ENCODE results near the gene PWP2. TPM values are rescaled to one million over a fixed set of nuclear protein-coding genes. Genes with fewer than 3 reads are reported as not detected.
"Not testable (repeated sequence)": the region's sequence is repeated elsewhere in the genome, so short reads cannot be mapped to it uniquely, and the experiment has no call there.

PWP2 gene
- total and polyA plus RNA-seq, 4 donors: 0.66 to 8.4 (median 2.7) TPM

DNA sequence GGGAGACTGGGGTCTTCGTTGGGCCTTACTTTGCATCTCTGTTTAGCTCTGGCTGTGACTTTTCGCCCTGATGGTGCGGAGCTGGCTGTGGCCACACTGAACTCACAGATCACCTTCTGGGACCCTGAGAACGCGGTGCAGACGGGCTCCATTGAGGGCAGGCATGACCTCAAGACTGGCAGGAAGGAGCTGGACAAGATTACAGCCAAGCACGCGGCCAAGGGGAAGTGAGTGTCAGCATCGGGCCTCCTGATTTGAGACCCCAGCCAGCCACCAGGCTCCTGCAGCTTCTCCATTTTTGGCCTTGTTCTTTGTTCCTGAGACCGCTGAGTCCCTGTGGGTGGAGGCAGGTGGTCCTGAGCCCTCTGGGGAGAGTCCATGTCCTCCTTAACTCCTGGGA is 14.9 kb downstream of the PWP2 start:
- H3K4me3 ChIP-seq (ENCODE audit: low read depth in 1 of 3, low read length in 3 of 3); H3K36me3 ChIP-seq (ENCODE audit: control insufficient read depth in 4 of 4, insufficient read depth in 3 of 4, low read depth in 1 of 4, low read length in 3 of 4); H3K4me1 ChIP-seq (ENCODE audit: control insufficient read depth in 4 of 4, insufficient read depth in 4 of 4, low read length in 3 of 4); H3K27ac ChIP-seq (ENCODE audit: low read depth in 1 of 2, low read length in 2 of 2); H3K27me3 ChIP-seq (ENCODE audit: control insufficient read depth in 4 of 4, insufficient read depth in 4 of 4, low read length in 3 of 4); DNase-seq (ENCODE audit: low spot score); H3K9me3 ChIP-seq (ENCODE audit: control insufficient read depth in 4 of 4, low read length in 3 of 4); H3K9ac ChIP-seq (ENCODE audit: low read depth in 1 of 2, low read length in 2 of 2): not testable (repeated sequence)
- WGBS: no CpG with 5 or more reads among the region's 10 CpGs

DNA sequence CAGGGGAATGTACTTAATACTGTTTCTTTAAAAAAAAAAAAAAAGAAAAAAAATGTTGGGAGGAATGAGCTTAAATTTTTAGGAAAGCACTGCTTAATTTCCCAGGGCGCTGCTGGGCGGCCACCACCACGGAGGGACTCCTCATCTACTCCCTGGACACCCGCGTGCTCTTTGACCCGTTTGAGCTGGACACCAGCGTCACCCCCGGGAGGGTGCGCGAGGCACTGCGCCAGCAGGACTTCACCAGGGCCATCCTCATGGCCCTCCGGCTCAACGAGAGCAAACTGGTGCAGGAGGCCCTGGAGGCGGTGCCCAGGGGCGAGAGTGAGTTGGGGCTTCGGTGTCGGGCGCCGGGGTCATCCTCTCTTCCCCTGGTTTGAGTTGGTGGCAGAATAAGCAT is 20.6 kb downstream of the PWP2 start:
- H3K9ac ChIP-seq (ENCODE audit: low read depth in 1 of 2, low read length in 2 of 2); H3K4me1 ChIP-seq (ENCODE audit: control insufficient read depth in 4 of 4, insufficient read depth in 4 of 4, low read length in 3 of 4); H3K36me3 ChIP-seq (ENCODE audit: control insufficient read depth in 4 of 4, insufficient read depth in 3 of 4, low read depth in 1 of 4, low read length in 3 of 4); H3K4me3 ChIP-seq (ENCODE audit: low read depth in 1 of 3, low read length in 3 of 3); H3K27me3 ChIP-seq (ENCODE audit: control insufficient read depth in 4 of 4, insufficient read depth in 4 of 4, low read length in 3 of 4); H3K9me3 ChIP-seq (ENCODE audit: control insufficient read depth in 4 of 4, low read length in 3 of 4); DNase-seq (ENCODE audit: low spot score); H3K27ac ChIP-seq (ENCODE audit: low read depth in 1 of 2, low read length in 2 of 2): not testable (repeated sequence)
- WGBS: no CpG with 5 or more reads among the region's 19 CpGs

DNA sequence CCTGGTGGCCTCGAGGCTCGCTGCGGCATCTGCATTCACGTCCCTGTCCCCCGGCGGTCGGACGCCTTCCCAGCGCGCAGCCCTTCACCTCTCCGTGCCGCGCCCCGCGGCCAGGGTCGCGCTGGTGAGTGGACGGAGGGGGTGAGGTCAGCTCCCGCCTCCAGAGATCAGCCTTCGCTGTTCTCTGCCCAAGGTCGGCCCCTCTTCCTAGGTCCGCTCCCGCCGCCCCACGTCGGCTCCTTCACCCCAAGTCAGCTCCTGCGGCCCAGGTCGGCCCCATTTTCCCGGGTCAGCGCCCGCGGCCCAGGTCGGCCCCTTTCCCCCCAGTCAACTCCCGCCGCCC is 26.5 kb downstream of the PWP2 start:
- H3K27ac ChIP-seq (ENCODE audit: low read depth in 1 of 2, low read length in 2 of 2); H3K36me3 ChIP-seq (ENCODE audit: control insufficient read depth in 4 of 4, insufficient read depth in 3 of 4, low read depth in 1 of 4, low read length in 3 of 4); H3K9me3 ChIP-seq (ENCODE audit: control insufficient read depth in 4 of 4, low read length in 3 of 4); H3K27me3 ChIP-seq (ENCODE audit: control insufficient read depth in 4 of 4, insufficient read depth in 4 of 4, low read length in 3 of 4); H3K9ac ChIP-seq (ENCODE audit: low read depth in 1 of 2, low read length in 2 of 2); DNase-seq (ENCODE audit: low spot score); H3K4me3 ChIP-seq (ENCODE audit: low read depth in 1 of 3, low read length in 3 of 3); H3K4me1 ChIP-seq (ENCODE audit: control insufficient read depth in 4 of 4, insufficient read depth in 4 of 4, low read length in 3 of 4): not testable (repeated sequence)
- no CpG with 5 or more reads among the region's 35 CpGs for WGBS

DNA sequence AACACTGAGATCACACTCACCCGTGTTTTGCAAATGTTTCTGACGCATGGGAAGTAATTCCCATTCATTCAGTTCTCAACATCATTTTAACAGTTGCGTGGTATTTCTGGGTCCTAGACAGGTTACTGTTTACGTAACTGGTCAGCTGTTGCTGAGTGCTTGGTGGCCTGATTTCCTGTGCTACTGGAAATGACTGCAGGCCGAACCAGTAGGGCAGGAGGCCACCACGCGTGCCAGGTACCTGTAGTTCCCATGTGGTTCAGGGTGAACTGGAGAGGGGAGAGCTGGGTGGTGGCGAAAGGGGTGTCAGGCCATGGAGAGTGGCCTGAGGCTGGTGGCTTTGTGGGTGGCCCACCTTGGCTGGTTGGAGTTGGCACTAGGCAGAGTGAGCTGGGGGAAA is 27.5 kb downstream of the PWP2 start:
- H3K9me3 ChIP-seq (ENCODE audit: control insufficient read depth in 4 of 4, low read length in 3 of 4); H3K4me1 ChIP-seq (ENCODE audit: control insufficient read depth in 4 of 4, insufficient read depth in 4 of 4, low read length in 3 of 4); H3K9ac ChIP-seq (ENCODE audit: low read depth in 1 of 2, low read length in 2 of 2); H3K27me3 ChIP-seq (ENCODE audit: control insufficient read depth in 4 of 4, insufficient read depth in 4 of 4, low read length in 3 of 4); H3K27ac ChIP-seq (ENCODE audit: low read depth in 1 of 2, low read length in 2 of 2); H3K36me3 ChIP-seq (ENCODE audit: control insufficient read depth in 4 of 4, insufficient read depth in 3 of 4, low read depth in 1 of 4, low read length in 3 of 4); DNase-seq (ENCODE audit: low spot score); H3K4me3 ChIP-seq (ENCODE audit: low read depth in 1 of 3, low read length in 3 of 3): not testable (repeated sequence)
- WGBS: no CpG with 5 or more reads among the region's 8 CpGs

DNA sequence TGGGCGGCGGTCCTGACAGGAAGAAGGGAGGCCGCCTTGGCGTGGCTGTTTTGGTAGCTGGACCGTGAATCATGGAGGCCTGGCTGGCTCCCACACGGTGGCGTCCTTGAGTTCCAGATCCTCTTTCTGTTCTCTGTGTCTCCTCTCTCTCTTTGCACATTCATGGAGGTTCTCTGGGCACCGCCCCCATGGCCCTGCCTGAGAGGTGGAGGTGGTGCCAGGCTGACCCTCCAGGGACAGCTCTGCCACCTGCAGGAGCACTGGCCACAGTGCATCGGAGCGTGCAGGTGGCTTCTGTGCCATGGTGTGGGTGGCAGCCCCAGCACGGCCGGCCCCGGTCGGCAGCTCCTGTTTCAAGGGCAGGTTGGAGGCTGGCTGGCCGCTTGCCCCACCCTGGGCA is 30.8 kb downstream of the PWP2 start:
- H3K4me1 ChIP-seq (ENCODE audit: control insufficient read depth in 4 of 4, insufficient read depth in 4 of 4, low read length in 3 of 4); H3K4me3 ChIP-seq (ENCODE audit: low read depth in 1 of 3, low read length in 3 of 3); H3K36me3 ChIP-seq (ENCODE audit: control insufficient read depth in 4 of 4, insufficient read depth in 3 of 4, low read depth in 1 of 4, low read length in 3 of 4); H3K27ac ChIP-seq (ENCODE audit: low read depth in 1 of 2, low read length in 2 of 2); DNase-seq (ENCODE audit: low spot score); H3K9ac ChIP-seq (ENCODE audit: low read depth in 1 of 2, low read length in 2 of 2); H3K27me3 ChIP-seq (ENCODE audit: control insufficient read depth in 4 of 4, insufficient read depth in 4 of 4, low read length in 3 of 4); H3K9me3 ChIP-seq (ENCODE audit: control insufficient read depth in 4 of 4, low read length in 3 of 4): not testable (repeated sequence)
- no CpG with 5 or more reads among the region's 15 CpGs for WGBS

DNA sequence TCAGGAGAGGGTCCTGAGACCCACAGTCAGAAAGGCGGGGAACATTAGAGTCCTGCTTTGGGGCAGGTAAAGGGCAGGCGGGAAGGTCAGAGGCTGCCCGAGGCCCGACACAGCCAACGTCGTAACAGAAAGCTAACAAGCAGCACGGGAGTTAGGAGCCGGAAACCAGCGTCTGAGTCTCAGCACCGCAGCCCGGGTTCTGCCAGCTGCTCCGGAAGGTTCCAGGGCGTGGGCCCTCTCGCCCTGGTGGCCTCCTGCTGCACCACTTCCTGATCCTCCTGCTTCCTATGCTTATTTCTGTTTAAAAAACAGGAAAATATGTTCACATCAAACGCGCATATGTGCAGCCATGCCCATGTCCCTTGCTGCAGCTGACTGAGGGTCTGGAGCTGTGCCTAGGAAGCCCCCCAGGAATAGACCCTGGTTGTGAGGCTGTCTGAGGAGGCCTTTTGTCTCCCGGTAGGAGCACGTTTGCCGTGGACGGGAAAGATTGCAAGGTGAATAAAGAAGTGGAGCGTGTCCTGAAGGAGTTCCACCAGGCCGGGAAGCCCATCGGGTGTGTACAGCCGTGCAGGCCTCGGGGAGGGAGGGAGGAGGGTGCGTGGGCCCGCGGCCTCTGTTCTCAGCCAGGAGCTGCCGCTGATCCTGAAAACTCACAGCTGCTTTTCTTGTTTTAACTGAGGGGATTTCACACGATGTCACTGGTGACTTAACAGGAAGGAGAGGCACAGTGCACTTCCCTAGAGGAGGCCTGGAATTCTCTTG is 32.8 kb downstream of the PWP2 start:
- not testable (repeated sequence) for H3K4me1 ChIP-seq (ENCODE audit: control insufficient read depth in 4 of 4, insufficient read depth in 4 of 4, low read length in 3 of 4); H3K27ac ChIP-seq (ENCODE audit: low read depth in 1 of 2, low read length in 2 of 2); H3K36me3 ChIP-seq (ENCODE audit: control insufficient read depth in 4 of 4, insufficient read depth in 3 of 4, low read depth in 1 of 4, low read length in 3 of 4); H3K9me3 ChIP-seq (ENCODE audit: control insufficient read depth in 4 of 4, low read length in 3 of 4); H3K9ac ChIP-seq (ENCODE audit: low read depth in 1 of 2, low read length in 2 of 2); H3K4me3 ChIP-seq (ENCODE audit: low read depth in 1 of 3, low read length in 3 of 3); DNase-seq (ENCODE audit: low spot score); H3K27me3 ChIP-seq (ENCODE audit: control insufficient read depth in 4 of 4, insufficient read depth in 4 of 4, low read length in 3 of 4)
- 88% methylated on average over 6 of the region's 30 CpGs for WGBS

DNA sequence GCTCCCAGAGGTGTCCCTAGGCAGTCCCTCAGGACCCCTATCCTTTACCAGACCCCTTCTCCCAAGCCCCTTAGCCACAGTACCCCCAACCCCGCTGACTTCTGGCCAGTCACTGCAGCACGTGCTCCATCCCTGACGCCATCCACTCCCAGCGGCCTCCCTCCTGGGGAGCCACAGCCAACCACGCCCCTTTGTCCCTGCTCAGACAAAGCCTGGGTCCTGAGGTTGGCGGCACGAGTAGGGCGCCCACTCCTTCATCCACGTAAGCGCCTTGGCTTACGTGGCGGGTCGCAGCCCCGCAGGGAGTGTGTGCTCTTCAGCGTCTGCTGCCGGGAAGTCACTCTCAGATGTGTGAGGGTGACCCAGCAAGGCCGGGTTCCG is 33.3 kb downstream of the PWP2 start:
- not testable (repeated sequence) for H3K27ac ChIP-seq (ENCODE audit: low read depth in 1 of 2, low read length in 2 of 2); H3K4me3 ChIP-seq (ENCODE audit: low read depth in 1 of 3, low read length in 3 of 3); H3K36me3 ChIP-seq (ENCODE audit: control insufficient read depth in 4 of 4, insufficient read depth in 3 of 4, low read depth in 1 of 4, low read length in 3 of 4); H3K27me3 ChIP-seq (ENCODE audit: control insufficient read depth in 4 of 4, insufficient read depth in 4 of 4, low read length in 3 of 4); DNase-seq (ENCODE audit: low spot score); H3K4me1 ChIP-seq (ENCODE audit: control insufficient read depth in 4 of 4, insufficient read depth in 4 of 4, low read length in 3 of 4); H3K9me3 ChIP-seq (ENCODE audit: control insufficient read depth in 4 of 4, low read length in 3 of 4); H3K9ac ChIP-seq (ENCODE audit: low read depth in 1 of 2, low read length in 2 of 2)
- WGBS: no CpG with 5 or more reads among the region's 18 CpGs

DNA sequence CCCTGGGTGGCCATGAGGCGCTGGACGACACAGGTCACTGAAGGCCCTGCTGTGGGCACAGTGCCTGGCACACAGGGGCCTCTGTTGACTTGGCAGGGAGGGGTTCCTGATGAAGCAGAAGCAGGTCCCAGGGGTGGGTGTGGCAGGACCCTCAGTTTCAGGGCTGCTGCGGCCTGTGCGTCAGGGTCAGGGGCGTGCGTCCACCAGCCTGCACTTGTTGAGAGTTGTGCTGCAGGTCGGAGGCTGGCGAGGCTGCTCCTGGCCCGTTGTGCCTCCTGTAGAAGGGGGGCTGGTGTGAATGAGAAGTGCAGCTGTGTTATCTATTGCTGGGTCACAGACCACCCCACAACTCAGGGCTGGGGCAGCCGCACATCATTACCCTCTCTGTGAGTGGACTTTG is 35.3 kb downstream of the PWP2 start:
- H3K27ac ChIP-seq (ENCODE audit: low read depth in 1 of 2, low read length in 2 of 2); H3K9me3 ChIP-seq (ENCODE audit: control insufficient read depth in 4 of 4, low read length in 3 of 4); H3K27me3 ChIP-seq (ENCODE audit: control insufficient read depth in 4 of 4, insufficient read depth in 4 of 4, low read length in 3 of 4); H3K4me3 ChIP-seq (ENCODE audit: low read depth in 1 of 3, low read length in 3 of 3); H3K36me3 ChIP-seq (ENCODE audit: control insufficient read depth in 4 of 4, insufficient read depth in 3 of 4, low read depth in 1 of 4, low read length in 3 of 4); DNase-seq (ENCODE audit: low spot score); H3K4me1 ChIP-seq (ENCODE audit: control insufficient read depth in 4 of 4, insufficient read depth in 4 of 4, low read length in 3 of 4); H3K9ac ChIP-seq (ENCODE audit: low read depth in 1 of 2, low read length in 2 of 2): not testable (repeated sequence)
- WGBS: no CpG with 5 or more reads among the region's 10 CpGs

DNA sequence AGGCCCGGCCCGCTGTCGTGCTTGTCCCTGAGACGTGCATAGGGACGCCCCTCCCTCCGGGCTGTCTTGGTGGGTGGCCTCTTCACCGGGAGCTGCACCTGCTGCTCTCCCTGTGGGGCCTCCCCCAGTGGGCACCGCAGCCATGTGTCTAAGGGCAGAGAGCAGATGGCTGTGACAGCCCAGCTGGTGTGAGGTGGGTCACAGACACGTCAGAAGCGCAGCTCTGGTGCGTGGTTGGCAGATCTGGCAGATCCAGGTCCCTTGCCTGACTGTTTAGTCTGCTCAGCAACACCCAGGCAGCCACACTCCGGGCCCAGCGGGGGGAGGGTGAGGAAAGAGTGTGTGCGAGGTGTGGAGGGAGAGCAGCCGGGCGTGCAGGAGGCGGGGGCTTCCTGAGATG is 36.2 kb downstream of the PWP2 start:
- WGBS: no CpG with 5 or more reads among the region's 17 CpGs
- H3K36me3 ChIP-seq (ENCODE audit: control insufficient read depth in 4 of 4, insufficient read depth in 3 of 4, low read depth in 1 of 4, low read length in 3 of 4); H3K9ac ChIP-seq (ENCODE audit: low read depth in 1 of 2, low read length in 2 of 2); H3K4me3 ChIP-seq (ENCODE audit: low read depth in 1 of 3, low read length in 3 of 3); H3K9me3 ChIP-seq (ENCODE audit: control insufficient read depth in 4 of 4, low read length in 3 of 4); H3K27me3 ChIP-seq (ENCODE audit: control insufficient read depth in 4 of 4, insufficient read depth in 4 of 4, low read length in 3 of 4); DNase-seq (ENCODE audit: low spot score); H3K4me1 ChIP-seq (ENCODE audit: control insufficient read depth in 4 of 4, insufficient read depth in 4 of 4, low read length in 3 of 4); H3K27ac ChIP-seq (ENCODE audit: low read depth in 1 of 2, low read length in 2 of 2): not testable (repeated sequence)

Data from liver (tissue), 9 donors.